Left renal cortex interstitium (tissue), 4 donors: ENCODE data around the gene SYTL3. TPM values are rescaled to one million over a fixed set of nuclear protein-coding genes. Genes with fewer than 3 reads are reported as not detected.

Experiments used
- DNase-seq, 4 donors: peaks; one replicate each; pipeline ENCODE4 v3.0.0-alpha.2; 2013; ENCODE audit warnings: low read depth in 4 of 4, low spot score in 2 of 4, missing footprints in 1 of 4
- polyA plus RNA-seq, 4 donors: library from polyadenylated mRNA; unstranded; fragments of 120-200 nt; gene quantifications; one replicate each; pipeline ENCODE4 v1.2.1, GENCODE V29; 2013; ENCODE audit not compliant: insufficient read length in 4 of 4

Gene SYTL3
- polyA plus RNA-seq, 4 donors: 3.3 to 4.8 (median 3.5) TPM

- DNase-seq: no peak
Observed at GRCh38 chr6:158755636-158756035, 105.8 kb downstream of the SYTL3 start.

GRCh38 chr6:158756126-158756525 is 106.3 kb downstream of the SYTL3 start:
- no peak for DNase-seq

DNA sequence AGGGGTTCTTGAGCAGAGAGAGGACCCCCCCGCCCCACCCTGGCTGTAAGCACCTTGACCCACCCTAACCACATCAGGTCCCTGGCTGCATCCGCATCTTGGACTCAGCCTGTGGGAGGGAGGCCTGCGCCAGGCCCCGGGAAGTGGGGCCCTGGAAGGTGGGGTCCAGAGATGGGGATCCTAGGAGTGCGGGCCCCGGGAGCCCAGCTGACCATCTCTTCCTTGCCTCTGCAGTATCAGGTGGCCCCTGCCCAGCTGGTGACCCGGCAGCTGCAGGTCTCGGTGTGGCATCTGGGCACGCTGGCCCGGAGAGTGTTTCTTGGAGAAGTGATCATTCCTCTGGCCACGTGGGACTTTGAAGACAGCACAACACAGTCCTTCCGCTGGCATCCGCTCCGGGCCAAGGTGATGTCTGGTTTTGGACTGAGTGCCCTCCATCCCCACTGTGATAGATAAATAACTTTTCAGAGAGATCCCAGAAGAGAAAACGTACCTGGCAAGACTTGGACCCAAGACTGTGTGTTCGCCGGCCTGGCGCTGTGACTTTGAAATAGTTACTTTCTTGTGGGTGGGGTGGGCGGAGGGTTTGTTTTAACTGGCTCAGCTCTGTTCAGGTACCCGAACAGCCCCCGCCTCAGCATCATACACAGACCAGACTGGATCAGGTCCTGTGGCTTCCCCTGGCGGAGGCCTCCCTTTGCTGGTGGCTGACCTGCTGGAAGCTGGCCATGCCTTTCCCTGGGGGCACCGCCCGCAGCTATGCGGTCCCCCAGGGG is 107.3 kb downstream of the SYTL3 start:
- no peak for DNase-seq

GRCh38 chr6:158757753-158758090 is 107.9 kb downstream of the SYTL3 start:
- DNase-seq: no peak

DNA sequence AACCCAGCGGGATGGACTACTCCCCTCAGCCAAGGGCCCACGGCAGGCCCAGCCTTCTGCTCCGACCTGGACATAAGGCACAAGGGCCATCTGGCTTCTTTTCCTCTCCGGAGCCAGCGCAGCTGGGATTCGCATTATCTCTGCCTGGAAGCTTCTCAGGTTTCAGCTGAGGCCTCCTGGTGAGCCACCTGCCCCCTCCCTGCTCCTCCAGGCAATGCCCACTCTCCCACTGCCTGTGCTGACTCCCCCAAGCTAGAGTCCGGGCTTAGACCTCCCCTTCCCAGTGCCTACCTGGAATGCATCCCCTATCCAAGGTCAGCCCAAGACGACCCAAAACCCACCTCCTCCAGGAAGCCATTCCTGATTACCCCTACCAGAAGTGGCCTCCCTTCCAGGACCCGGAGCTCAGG is 108.6 kb downstream of the SYTL3 start:
- DNase-seq: peak in 3 of 4 donors; percentile 39 to 67 (median 53)

- DNase-seq: no peak
Observed at GRCh38 chr6:158758941-158759479, 109.2 kb downstream of the SYTL3 start.

DNA sequence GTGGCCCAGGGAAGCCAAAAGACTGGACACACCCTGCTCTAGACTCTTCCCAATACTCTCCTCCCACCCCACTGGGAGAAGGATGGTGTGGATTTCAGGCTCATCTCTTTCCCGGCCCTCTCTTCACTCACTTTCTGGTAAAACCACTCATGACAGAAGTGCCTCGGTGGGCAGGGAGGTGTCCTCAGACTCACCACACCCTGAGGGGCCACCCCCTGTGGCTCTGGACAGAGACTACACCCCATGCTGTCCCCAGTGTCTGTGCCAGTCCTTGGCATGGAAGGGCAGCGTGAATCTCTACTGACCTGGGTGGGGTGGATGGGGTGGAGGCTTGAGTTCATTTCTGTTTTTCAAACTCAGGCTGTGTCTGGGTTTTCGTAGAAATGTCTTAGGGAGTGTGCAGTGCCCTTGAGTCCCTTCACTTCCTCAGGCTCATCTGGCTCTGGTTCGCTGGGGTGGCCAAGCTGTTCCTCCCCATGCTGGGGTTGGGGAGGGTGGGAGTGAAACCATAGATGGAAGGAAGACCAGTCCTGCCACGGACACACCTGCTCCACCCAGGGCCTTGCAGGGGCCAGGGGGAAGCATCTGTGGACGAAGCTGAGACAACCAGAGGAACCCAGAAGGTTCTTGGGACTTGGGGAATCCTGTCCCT is 110.2 kb downstream of the SYTL3 start:
- DNase-seq: no peak

DNA sequence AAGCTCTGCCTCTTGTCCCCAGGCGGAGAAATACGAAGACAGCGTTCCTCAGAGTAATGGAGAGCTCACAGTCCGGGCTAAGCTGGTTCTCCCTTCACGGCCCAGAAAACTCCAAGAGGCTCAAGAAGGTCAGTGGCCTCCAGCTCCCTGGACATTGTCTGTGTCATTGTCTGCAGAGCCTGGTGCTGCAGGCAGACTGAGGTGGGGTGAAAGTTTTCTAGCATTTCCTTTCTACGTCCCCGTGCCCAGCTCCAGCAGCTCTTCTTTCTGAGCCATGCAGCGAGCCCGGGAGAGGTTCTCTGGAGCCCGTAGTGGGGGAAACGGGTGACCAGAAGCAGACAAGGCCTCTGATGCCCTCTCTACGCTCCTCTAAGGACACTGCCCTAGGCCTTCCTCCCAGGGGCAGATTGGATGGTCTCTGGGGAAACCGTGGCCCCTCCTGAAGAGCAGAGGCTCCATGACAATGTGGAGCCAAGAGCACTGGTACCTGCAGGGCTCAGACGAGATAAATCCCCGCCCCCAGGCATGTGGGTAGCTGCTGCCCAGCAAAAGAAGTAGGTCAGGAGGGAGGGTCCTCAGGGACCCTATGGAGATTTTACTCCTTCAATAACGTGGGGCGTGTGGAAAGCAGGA is 110.9 kb downstream of the SYTL3 start:
- no peak for DNase-seq

- DNase-seq: no peak
Observed at GRCh38 chr6:158761746-158762145, 111.9 kb downstream of the SYTL3 start.

DNA sequence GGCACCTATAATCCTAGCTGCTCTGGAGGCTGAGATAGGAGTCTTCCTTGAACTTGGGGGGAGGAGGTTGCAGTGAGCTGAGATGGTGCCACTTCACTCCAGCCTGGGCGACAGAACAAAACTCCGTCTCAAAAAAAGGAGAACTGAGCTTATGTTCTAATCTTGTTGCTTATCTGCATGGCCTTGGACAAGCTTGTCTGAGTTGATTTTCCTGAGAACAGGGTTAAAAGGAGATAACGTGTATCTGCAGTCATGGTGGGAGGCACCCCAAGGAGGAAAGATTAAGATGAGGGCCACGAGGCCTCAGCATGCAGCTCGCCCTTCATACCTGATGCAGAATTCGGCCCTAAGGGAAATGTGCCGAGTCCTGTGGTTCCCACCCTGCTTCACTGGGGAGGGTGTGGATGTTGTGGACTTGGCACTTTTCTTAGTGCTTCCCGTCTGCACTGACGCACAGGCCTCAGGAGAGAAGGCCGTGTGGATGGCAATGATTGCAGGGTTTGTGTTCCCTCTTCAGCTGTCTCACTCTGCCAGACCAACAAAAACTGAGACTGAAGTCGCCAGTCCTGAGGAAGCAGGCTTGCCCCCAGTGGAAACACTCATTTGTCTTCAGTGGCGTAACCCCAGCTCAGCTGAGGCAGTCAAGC is 113.1 kb downstream of the SYTL3 start:
- DNase-seq: no peak

DNA sequence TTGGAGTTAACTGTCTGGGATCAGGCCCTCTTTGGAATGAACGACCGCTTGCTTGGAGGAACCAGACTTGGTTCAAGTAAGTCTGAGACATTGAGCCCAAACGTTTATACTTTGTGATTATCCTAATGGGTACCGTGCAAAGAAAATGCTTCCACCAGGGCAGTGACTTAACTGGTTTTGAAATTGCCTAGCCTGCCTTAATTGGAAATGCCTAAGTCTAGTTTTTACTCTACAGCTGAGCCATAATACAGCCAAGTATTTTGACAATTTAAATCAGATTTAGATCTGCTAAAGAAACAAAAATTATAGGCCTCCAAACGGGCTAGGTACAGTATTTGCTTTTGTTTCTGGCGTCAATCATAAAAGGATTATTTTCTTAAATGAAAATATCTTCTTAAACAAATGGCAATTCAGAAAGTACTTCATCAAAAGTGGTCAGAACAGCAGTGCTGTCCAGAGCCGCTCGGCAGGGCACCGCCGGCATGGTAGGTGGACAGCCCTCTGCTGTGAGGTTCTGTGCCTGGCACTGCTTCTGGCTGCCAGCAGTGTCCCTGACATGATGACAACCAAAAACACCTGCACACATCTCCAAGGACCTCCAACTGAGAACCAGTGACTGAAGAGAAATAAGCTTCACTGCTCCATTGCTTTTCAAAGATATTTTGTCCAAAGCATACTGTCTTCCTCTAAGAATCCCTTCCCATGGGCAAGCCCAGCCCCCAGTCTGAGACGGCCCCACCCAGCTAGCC is 113.8 kb downstream of the SYTL3 start:
- DNase-seq: no peak

DNA sequence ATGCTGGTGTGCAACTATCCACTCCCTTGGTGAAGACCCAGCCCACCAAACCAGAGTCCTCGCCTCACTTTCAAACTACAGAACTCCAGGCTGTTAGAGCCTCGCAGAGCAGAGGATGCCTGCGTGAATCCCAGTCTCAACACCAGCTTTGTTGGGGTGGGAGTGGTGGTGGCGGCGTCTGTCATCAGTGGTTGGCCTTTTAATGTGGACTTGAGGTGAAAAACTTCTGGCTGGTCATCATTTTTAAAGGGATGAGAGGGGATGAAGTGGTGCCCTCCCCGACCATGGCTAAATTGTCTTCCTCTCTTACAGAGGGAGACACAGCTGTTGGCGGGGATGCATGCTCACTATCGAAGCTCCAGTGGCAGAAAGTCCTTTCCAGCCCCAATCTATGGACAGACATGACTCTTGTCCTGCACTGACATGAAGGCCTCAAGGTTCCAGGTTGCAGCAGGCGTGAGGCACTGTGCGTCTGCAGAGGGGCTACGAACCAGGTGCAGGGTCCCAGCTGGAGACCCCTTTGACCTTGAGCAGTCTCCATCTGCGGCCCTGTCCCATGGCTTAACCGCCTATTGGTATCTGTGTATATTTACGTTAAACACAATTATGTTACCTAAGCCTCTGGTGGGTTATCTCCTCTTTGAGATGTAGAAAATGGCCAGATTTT is 114.5 kb downstream of the SYTL3 start:
- DNase-seq: no peak

DNA sequence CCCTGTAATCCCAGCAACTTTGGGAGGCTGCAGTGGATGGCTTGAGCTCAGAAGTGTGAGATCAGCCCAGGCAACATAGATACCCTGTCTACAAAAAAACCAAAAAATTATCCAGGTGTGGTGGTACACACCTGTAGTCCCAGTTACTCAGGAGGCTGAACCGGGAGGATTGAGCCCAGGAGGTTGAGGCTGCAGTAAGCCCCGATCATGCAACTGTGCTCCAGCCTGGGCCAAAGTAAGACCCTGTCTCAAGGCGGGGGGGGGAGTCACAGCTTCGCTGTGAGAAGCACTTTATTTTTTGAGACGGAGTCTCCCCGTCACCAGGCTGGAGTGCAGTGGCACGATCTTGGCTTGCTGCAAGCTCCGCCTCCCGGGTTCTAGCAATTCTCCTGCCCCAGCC is 115.1 kb downstream of the SYTL3 start:
- no peak for DNase-seq

GRCh38 chr6:158765499-158766068 is 115.7 kb downstream of the SYTL3 start:
- DNase-seq: no peak

DNA sequence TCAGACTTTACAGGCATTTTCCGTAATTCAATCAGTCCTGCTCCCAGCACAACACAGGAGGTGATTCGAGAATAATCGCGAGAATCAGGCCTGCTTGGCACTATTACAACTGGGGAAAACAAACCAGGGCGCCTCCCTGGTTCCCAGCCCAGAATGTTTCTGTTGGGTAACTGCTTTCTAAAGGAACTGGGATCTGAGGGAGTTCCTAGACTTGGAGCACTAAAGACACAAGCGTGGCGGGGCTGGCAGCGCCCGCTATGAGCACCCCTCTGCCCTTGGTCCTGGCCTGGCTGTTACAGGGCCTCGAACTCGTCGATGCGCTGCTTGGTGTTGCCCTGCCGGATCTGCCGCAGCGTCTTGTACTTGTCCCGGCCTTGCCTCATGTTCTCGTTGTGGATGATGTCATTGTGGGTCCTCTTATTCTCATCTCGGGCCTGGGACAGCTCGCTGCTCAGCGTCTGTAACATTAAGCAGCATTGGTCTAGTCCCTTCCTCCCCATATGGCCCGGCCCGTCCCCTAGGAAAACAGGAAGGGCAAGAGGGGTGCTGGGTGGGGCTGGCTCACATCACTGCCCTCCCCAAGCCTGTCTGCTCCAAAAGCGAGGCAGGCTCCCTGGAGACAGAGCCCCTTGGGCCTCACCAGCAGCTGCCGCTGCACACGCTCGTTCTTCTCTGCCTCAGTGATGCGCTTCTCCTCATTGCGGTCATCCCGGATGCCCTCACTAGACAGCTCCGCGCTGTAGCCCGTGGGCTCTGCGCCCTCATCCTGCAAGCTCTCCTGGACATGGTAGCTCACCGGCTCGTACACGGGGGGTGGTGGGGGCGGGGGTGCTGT is 117.0 kb downstream of the SYTL3 start:
- no peak for DNase-seq

- no peak for DNase-seq
Observed at GRCh38 chr6:158767709-158768108, 117.9 kb downstream of the SYTL3 start.

DNA sequence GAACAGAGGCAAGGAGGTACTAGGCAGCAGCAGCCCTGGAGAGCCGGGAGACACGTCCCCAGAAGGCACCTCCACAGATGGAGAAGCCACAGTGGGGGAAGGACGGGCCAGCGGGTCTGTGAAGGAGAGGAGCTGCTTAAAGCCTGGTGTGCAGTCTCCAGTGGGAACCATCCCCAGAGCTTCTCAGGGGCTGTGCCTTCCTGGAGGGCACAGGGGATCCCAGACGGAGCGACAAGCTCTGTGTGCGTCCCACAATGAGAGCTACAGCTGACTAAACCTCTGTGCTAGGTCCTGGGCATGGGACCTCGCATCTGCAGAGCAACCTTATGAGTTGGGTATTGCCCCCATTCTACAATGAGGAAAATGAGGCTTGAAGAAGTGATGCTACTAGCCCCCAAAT is 118.6 kb downstream of the SYTL3 start:
- no peak for DNase-seq

DNA sequence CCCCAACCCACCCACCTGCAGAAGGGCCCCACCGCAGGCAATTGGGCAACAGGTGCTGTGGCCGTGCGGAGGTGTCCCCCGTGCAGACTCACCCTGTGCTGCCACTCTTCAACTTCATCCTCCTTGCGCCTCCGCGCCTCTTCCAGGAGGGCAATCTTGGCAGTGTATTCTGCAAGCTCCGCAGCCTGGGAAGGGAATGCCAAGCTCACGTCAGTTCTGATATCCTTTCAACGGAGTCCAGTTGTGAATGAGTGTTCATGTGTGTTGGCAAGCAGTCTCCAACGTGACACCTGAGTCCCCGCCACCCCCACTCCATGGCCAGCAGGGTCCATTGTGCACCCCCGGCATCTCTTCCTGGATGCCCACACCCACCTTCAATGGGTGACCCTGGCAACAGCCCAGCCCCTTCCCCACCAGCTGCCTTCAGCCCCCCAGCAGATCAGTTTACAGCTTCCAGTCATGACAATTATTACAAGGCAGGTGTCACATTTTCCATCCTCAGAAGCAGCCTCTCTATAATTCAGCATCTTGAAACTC is 119.4 kb downstream of the SYTL3 start:
- DNase-seq: no peak
